Memory B cell (primary cell): ENCODE results near the gene GOLGA6D.
"Not testable (repeated sequence)": the region's sequence is repeated elsewhere in the genome, so short reads cannot be mapped to it uniquely, and the experiment has no call there.

Experiments used
- ATAC-seq: fragments of 150-1000 bp; cut with Tn5 transposase; 2 replicates; pipeline ENCODE4 v1.10.0; 2021; ENCODE audit warnings: low read depth, mild to moderate bottlenecking, moderate library complexity
- DNase-seq, 2 donors: peaks; one replicate each; pipeline ENCODE4 v3.0.0; 2022; ENCODE audit warnings: low spot score in 2 of 2
- H3K27ac Mint-ChIP-seq: one replicate; pipeline ENCODE4 v1.8.0; 2022; ENCODE audit warnings: mild to moderate bottlenecking, moderate library complexity, mixed read lengths
- H3K27me3 Mint-ChIP-seq: one replicate; pipeline ENCODE4 v1.8.0; 2022; ENCODE audit warnings: mixed read lengths
- H3K36me3 Mint-ChIP-seq: one replicate; pipeline ENCODE4 v1.8.0; 2022; ENCODE audit warnings: mild to moderate bottlenecking, mixed read lengths
- H3K4me1 Mint-ChIP-seq: one replicate; pipeline ENCODE4 v1.8.0; 2022; ENCODE audit warnings: mixed read lengths
- H3K4me3 Mint-ChIP-seq: one replicate; pipeline ENCODE4 v1.8.0; 2022; ENCODE audit warnings: mild to moderate bottlenecking, moderate library complexity, mixed read lengths
- H3K9me3 Mint-ChIP-seq: one replicate; pipeline ENCODE4 v1.8.0; 2022; ENCODE audit warnings: mixed read lengths

Gene GOLGA6D, protein sequence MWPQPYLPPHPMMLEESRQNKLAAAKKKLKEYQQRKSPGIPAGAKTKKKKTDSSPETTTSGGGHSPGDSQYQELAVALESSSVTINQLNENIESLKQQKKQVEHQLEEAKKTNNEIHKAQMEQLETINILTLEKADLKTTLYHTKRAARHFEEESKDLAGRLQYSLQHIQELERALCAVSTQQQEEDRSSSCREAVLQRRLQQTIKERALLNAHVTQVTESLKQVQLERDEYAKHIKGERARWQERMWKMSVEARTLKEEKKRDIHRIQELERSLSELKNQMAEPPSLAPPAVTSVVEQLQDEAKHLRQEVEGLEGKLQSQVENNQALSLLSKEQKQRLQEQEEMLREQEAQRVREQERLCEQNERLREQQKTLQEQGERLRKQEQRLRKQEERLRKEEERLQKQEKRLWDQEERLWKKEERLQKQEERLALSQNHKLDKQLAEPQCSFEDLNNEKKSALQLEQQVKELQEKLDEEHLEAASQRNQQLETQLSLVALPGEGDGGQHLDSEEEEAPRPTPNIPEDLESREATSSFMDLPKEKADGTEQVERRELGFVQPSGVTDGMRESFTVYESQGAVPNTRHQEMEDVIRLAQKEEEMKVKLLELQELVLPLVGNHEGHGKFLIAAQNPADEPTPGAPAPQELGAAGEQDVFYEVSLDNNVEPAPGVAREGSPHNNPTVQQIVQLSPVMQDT

DNA sequence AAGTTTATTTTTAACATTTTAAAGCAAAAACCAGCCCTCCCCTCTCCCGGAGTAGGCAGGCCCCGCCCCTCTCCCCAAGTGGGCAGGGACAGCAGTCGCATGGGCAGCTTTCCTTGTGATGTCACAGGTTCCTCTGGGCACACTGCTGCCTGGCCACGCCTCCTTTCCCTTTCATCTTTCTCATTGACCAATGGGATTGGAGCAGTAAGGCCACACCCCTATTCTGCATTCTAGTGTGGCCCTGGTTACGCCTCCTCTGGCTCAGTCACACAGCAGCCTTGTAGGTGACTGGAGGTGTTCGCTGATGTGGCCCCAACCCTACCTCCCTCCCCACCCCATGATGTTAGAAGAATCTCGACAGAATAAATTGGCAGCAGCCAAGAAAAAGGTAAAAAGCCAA is at the start of gene GOLGA6D:
TSS of gene GOLGA6D (plus strand) at position 264 of the 400 bp plus-strand sequence. CDS start at position 305, 41 bp downstream.
- H3K36me3 Mint-ChIP-seq, H3K27me3 Mint-ChIP-seq: not testable (repeated sequence)

DNA sequence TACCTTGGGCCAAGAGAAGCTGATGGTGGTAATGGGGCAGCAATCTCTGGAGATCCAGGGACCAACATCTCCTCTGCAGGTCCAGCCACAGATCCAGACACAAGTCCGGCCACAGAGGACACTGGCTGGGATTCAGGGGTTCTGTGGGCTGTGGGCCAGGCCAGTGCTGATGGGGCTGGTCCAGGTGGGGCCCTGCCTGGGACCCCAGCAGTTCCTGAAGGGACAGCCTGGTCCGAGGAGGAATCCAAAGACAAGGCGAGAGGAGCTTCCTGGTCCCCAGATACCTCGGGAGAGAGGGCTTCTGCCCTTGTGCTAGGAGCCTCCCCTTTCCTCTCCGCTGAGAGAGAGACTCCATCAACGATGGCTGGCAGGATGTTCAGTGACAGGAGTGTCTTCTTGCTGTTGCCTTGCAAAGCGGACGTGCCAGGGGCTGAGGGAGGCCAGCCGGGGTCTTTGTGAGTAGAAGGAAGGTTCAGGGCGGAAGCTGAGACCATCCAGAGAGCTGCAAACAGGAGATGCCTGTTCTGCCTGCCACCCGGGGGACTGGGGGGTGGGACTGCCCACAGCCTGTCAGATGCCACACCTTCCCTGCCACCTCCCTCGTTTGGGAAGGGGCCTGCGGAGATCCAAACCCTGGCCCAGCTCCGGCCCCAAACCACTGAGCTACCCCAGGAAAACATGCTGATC is 49.0 kb upstream of the GOLGA6D start:
- Mint-ChIP-seq H3K36me3 (no peaks in the 10 kb centered on the region), H3K27me3 (peaks cover 14% of the 10 kb centered on the region)

More for the DNA sequence above, at the start of gene GOLGA6D:
- not testable (repeated sequence) for ATAC-seq, H3K4me3 Mint-ChIP-seq, H3K27ac Mint-ChIP-seq, DNase-seq, H3K4me1 Mint-ChIP-seq, H3K9me3 Mint-ChIP-seq

DNA sequence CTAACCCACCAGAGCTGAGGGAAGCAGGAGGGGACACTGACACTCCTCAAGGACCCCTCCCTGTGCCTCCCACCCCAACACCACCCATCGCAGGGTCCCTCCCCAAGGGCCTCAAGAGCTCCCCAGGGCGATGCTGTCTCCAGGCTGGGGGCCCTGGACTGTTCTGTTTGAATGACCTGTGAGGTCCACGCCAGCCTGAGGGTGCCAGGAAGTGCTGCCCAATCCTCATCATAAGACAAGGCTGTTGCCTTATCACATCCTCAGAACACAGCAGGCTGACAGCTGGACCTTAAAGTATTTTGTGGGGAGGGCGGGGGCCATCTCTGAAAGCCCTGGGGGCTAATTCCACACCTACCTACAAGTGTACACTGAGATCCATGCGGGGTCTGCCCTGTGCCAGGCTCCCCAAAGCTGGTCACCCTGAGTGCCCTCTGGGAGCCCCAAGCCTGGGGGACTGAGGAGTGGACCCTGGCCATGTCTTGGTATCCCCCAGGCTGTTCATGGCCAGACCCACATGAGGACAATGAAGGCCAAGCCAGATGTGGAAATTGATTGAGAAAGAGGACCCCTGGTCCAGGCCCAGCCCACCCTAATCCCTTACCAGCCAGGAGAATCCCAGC is 48.3 kb upstream of the GOLGA6D start:
- Mint-ChIP-seq H3K36me3 (no peaks in the 10 kb centered on the region), H3K9me3 (no peaks in the 10 kb centered on the region), H3K27ac (no peak overlapping the region), H3K4me1 (peaks cover 7% of the 10 kb centered on the region), H3K27me3 (peaks cover 14% of the 10 kb centered on the region), H3K4me3 (no peak overlapping the region)
- DNase-seq (no peak), ATAC-seq (no peak)

More for the DNA sequence above, 49.0 kb upstream of the GOLGA6D start:
- Mint-ChIP-seq H3K9me3 (no peaks in the 10 kb centered on the region), H3K27ac (no peak overlapping the region), H3K4me1 (peaks cover 7% of the 10 kb centered on the region), H3K4me3 (no peak overlapping the region)
- ATAC-seq (no peak), DNase-seq (no peak)

DNA sequence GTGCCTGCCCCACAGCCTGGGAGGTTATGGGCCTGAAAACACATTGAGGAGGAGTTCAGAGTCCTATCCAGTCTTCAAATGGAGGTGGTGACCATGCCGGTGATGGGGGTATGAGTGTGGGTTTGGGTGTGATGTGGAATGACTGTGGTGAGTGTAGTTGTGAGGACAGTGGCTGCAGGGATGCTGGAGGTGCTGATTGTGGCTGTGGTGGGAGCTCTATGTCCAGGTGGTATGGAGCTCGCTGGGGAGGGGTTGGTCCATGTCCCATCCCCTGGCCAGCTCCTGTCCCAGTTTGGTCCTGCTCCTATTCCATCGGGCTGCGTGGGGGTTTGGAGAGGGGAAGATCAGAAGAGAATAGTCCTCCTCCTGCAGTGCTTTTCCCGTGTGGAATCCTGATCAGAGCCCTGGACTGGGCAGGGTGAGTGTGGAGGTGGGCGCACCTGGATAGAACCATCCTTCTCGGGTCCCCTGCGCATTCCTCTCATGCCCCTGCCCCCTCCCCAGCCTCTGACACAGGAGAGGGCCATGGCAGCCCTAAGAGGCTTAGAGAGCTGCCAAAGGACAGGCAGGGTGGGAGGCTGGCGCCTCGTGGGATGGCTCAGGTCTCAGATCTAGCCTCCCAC is 47.5 kb upstream of the GOLGA6D start:
- Mint-ChIP-seq H3K36me3 (no peaks in the 10 kb centered on the region), H3K4me3 (no peak overlapping the region), H3K9me3 (peaks cover 1% of the 10 kb centered on the region), H3K4me1 (peaks cover 7% of the 10 kb centered on the region), H3K27me3 (peaks cover 18% of the 10 kb centered on the region), H3K27ac (no peak overlapping the region)
- ATAC-seq (no peak), DNase-seq (no peak)

DNA sequence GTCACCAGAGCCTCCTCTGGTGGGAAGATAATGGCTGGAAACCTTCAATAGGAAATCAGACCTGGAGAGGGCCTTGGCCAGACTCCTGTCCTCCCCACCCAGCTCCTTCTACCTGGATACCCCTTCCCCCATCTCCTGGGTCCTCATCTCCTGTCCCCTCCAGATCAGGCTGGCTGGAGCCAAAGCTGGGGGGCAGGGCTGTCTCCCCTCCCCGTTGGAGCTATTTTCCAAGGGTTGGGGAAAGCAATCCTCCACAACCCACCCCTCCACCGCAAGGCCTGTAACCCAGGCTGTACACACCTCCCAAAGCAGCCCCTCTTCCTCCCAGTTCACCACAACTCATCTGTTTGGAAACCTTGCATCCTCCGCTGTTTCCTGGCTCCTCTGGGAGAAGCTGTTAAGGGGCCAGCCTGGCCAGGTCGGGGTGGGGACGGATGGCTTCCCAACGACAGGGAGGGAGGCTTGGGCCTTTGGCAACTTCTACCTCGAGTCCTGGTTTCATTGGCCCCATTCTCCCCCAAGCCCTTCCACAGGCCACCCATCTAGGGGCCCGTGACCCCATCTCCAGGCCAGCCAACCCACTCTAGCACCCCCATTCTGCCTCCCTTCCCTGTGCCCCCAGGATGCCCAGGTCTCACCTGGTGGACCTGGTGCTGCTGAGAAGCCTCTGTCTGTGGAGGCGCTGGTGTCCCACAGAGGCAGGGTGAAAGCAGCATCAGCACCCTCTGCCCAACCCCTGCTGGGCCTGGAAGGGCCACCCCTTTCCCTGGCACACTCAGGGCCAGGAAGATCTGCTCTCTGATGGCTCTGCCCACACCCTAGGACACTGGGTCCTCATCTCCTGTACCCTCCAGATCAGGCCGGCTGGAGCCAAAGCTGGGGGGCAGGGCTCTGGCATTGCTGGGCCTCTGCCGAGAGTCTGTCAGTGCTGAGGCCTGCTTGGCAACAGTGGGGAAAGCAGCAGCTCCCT is 46.6 kb upstream of the GOLGA6D start:
- Mint-ChIP-seq H3K4me1 (peaks cover 3% of the 10 kb centered on the region), H3K27me3 (peaks cover 18% of the 10 kb centered on the region), H3K4me3 (no peak overlapping the region), H3K27ac (no peak overlapping the region), H3K36me3 (no peaks in the 10 kb centered on the region), H3K9me3 (peaks cover 1% of the 10 kb centered on the region)
- ATAC-seq (no peak), DNase-seq (no peak)

DNA sequence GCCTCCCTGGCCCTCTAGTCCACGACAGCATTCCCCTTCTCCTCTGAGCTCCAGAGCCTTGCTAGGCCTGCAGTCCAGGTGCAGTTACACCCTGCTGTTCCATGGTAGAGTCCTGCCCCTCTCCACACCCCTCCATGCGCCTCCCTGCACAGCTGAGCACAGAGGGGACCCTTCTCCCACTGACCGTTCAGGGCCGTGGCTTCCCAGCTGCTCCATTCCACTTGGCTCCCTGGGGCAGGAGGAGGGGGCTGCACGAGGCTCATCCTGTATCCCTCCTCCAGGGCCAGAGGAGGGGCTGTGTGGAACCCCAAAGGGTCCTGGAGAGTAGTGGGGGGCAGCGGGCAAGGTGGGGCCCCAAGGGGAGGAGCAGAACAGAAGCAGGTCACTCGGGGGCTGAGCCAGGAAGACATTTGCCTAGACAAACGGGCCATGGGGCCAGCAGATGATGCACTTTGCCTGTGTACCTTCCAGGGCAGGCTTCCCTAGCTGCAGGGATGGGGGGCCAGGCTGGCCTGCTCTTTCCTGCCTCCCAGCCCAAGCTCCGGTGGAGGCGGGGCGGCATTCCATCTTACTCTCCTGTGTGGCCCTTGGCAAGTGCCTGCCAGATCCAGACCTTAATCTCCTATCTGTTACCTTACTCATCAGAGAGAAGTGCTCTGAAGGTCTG is 45.2 kb upstream of the GOLGA6D start:
- peaks cover 1% of the 10 kb centered on the region for H3K9me3 Mint-ChIP-seq
- H3K27ac Mint-ChIP-seq, result no peak overlapping the region
- DNase-seq, result no peak
- no peaks in the 10 kb centered on the region for H3K36me3 Mint-ChIP-seq
- no peak overlapping the region for H3K4me3 Mint-ChIP-seq
- ATAC-seq, result no peak
- H3K4me1 Mint-ChIP-seq, result no peaks in the 10 kb centered on the region
- peaks cover 12% of the 10 kb centered on the region for H3K27me3 Mint-ChIP-seq

DNA sequence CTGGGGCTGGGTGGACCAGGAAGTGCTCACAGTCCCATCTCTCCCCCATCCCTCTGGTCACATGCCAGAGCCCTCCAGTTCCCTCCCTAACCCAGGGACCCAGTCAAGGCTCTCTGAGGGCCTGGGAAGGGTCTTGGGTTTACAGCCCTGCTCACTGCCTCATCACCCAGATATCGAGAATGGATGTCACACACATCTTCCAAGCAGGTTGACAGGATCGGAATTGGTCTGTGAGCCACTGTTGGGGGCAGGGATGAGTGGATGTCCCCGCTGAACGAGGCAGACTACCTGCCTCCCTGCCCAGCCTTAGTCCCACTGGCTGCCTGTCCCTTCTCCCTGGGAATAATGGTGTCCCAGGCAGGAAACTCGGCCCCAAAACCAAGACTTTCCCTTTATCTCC is 44.5 kb upstream of the GOLGA6D start:
- Mint-ChIP-seq H3K4me1 (no peaks in the 10 kb centered on the region), H3K4me3 (no peak overlapping the region), H3K27me3 (peaks cover 9% of the 10 kb centered on the region), H3K36me3 (no peaks in the 10 kb centered on the region), H3K27ac (no peak overlapping the region), H3K9me3 (peaks cover 1% of the 10 kb centered on the region)
- no peak for ATAC-seq
- no peak for DNase-seq

DNA sequence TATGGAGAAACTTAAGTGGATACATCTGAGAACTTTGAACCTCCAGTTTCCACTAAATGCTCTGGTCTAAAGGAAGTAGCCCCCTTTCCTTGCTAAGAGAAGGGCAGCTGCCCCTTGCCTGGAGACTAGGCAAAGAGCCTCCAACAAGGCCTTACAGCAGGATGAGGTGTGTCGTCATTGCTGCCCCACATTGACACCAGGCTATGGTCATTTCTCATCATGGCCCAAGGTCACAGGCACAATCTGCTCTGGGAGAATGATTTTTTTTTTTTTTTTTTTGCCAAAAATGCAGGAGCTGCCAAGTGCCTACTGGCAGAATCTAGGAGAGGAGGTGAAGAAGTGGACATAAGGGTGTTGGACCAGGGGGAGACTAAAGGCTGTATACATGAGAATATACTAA is 36.9 kb upstream of the GOLGA6D start:
- ATAC-seq, H3K27ac Mint-ChIP-seq, H3K9me3 Mint-ChIP-seq, H3K4me3 Mint-ChIP-seq, H3K4me1 Mint-ChIP-seq, H3K36me3 Mint-ChIP-seq, DNase-seq: not testable (repeated sequence)
- H3K27me3 Mint-ChIP-seq, result peaks cover 10% of the 10 kb centered on the region

DNA sequence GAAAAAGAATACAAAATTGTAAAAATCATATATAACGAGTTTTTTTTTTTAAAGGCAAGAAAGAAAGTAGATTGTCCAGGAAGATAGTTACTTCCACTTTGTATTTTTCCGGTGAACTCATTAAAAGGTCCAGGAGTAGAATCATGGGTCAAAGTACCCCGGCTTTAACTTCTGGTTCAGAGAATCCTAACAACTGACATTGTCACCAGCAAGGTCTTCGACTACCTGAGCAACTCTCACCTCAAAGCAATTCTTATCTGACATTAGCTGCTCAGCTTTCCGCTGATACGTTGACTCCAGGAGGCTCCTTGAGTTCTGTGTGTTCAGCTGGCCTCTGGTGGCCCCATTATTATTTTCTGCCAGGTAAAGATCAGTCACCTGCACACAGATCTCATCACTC is 33.6 kb upstream of the GOLGA6D start:
- peaks cover 12% of the 10 kb centered on the region for H3K27me3 Mint-ChIP-seq
- not testable (repeated sequence) for H3K9me3 Mint-ChIP-seq, DNase-seq

DNA sequence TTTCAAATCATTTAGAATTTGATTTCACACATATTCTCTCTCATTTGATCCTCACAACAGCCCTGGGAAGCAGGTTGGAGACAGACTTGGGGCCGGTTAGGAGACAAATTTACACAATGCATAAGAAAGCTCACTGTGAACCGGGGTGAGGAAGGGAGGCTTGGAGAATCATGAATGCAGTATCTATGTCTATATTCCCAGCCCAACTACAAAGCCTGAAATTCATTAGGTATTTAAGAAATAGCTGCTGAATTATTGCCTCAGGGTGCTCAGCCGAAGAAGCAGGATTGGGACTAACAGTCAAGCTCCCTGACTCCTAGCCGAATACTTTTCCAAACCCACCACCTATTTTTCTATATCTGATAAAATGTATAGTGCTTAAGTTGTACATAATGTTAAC is 32.9 kb upstream of the GOLGA6D start:
- no peaks in the 10 kb centered on the region for H3K9me3 Mint-ChIP-seq
- H3K4me3 Mint-ChIP-seq, result no peak overlapping the region
- DNase-seq, result no peak
- H3K27me3 Mint-ChIP-seq, result peaks cover 12% of the 10 kb centered on the region
- no peaks in the 10 kb centered on the region for H3K36me3 Mint-ChIP-seq
- H3K27ac Mint-ChIP-seq, result no peak overlapping the region
- H3K4me1 Mint-ChIP-seq, result no peaks in the 10 kb centered on the region
- no peak for ATAC-seq

More for the DNA sequence above, 33.6 kb upstream of the GOLGA6D start:
- ATAC-seq, H3K4me1 Mint-ChIP-seq, H3K27ac Mint-ChIP-seq, H3K4me3 Mint-ChIP-seq, H3K36me3 Mint-ChIP-seq: not testable (repeated sequence)

DNA sequence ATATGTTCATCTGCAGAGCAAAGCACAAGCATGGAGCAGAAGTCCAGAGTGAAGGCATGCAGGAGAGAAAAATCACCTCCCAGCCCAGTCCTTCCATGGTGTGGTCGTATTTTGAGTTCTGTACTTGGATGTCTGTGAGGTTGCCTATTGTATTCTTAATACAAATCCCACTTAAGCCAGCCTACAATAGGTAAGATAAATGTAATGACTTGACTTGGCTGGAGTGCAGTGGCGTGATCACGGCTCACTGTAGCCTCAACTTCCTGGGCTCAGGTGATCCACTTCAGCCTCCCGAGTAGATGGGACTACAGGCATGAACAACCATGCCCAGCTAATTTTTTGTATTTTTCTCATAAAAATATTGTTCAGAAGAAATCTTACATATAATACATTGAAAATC is 31.3 kb upstream of the GOLGA6D start:
- not testable (repeated sequence) for H3K4me1 Mint-ChIP-seq, ATAC-seq, DNase-seq, H3K9me3 Mint-ChIP-seq, H3K36me3 Mint-ChIP-seq, H3K27ac Mint-ChIP-seq, H3K4me3 Mint-ChIP-seq, H3K27me3 Mint-ChIP-seq

DNA sequence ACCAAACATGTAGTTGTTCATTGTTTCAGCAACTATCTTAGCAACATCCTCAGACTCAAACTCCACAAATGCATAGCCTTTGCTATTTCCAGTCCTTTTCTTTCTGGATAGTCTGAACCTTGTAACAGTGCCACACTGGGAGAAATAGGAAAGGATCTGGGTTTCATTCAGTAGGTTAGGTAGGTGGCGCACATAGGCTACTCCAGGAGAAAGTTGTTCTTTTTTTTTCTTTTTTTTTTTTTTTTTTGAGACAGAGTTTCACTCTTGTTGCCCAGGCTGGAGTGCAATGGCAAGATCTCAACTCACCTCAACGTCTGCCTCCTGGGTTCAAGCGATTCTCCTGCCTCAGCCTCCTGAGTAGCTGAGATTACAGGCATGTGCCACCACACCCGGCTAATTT is 30.4 kb upstream of the GOLGA6D start:
- not testable (repeated sequence) for H3K36me3 Mint-ChIP-seq, ATAC-seq, H3K27me3 Mint-ChIP-seq, H3K4me1 Mint-ChIP-seq, H3K9me3 Mint-ChIP-seq, DNase-seq, H3K27ac Mint-ChIP-seq, H3K4me3 Mint-ChIP-seq
